RWPE2 (cell line): Measurements from ENCODE around the gene ERMARD.

Experiments
- ATAC-seq: fragments of 200-7000 bp; cut with Tn5 transposase; 3 replicates; pipeline ENCODE4 v1.9.1; 2021; ENCODE audit warnings: low read depth
- DNase-seq: peaks from one replicate; pipeline ENCODE4 v3.0.0-alpha.2; 2020; ENCODE audit warnings: low spot score
- H3K27ac ChIP-seq: fragments of 450-650 bp; 2 replicates; pipeline ENCODE4 v1.5.1; 2017; ENCODE audit warnings: mild to moderate bottlenecking; ENCODE audit not compliant: poor library complexity, severe bottlenecking
- H3K27me3 ChIP-seq: fragments of 250-450 bp; sonication (Bioruptor Pico); 2 replicates; pipeline ENCODE4 v1.5.1; 2021; ENCODE audit warnings: mild to moderate bottlenecking, moderate library complexity; ENCODE audit not compliant: insufficient read depth, poor library complexity, severe bottlenecking
- H3K36me3 ChIP-seq: fragments of 250-450 bp; sonication (Bioruptor Pico); 2 replicates; pipeline ENCODE4 v1.5.1; 2020; ENCODE audit warnings: low read depth, mild to moderate bottlenecking, moderate library complexity
- H3K4me1 ChIP-seq: fragments of 250-450 bp; sonication (Bioruptor Pico); 2 replicates; pipeline ENCODE4 v1.5.1; 2021; ENCODE audit warnings: mild to moderate bottlenecking, moderate library complexity; ENCODE audit not compliant: insufficient read depth, poor library complexity, severe bottlenecking
- H3K4me3 ChIP-seq: fragments of 250-450 bp; sonication (Bioruptor Pico); 2 replicates; pipeline ENCODE4 v1.5.1; 2021; ENCODE audit warnings: mild to moderate bottlenecking, moderate library complexity; ENCODE audit not compliant: severe bottlenecking
- H3K9me3 ChIP-seq: fragments of 250-450 bp; sonication (Bioruptor Pico); 2 replicates; pipeline ENCODE4 v1.5.1; 2021; ENCODE audit warnings: mild to moderate bottlenecking, moderate library complexity; ENCODE audit not compliant: severe bottlenecking
- CTCF ChIP-seq: fragments of 450-650 bp; IDR thresholded peaks from one replicate; pipeline ENCODE4 v1.5.1; 2017; ENCODE audit warnings: mild to moderate bottlenecking, moderate library complexity; ENCODE audit not compliant: poor library complexity, severe bottlenecking

Gene ERMARD

DNA sequence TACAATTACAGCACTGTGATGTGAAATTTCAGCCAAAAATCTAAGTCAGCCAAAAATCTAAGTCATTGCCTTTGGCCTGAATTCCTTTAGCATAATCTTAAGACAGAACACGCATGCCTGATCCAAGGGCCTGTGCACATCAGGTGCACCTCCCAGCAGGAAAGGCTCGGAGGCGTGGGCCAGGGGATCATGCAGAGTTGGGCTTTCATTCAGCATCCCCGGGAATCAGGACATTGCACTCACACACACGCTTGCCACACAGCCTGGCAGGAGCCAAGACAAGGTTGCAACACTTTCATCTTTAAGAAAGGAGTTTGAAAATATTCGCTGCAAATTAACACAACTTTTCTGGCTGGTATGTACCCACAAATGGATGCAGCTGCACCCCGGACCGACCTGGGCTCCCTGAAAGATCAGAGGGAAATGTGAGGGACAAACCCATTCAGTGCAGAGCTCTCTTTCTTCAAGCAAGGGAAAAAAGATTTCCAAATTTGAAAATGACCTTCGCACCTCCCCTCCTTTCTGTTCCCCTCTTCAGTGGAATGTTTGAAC lies 48.8 kb downstream of the ERMARD start:
- ATAC-seq (0 out of 3 replicates have a peak, but pooled peaks have one; percentile 13), DNase-seq (no peak)
- no peaks in the 10 kb centered on the region for H3K36me3 ChIP-seq
- peaks cover 2% of the 10 kb centered on the region for H3K27me3 ChIP-seq
- H3K4me3 ChIP-seq = no peak overlapping the region
- no peaks in the 10 kb centered on the region for H3K9me3 ChIP-seq
- no peak for TF ChIP-seq CTCF
- H3K4me1 ChIP-seq = no peaks in the 10 kb centered on the region
- no peak overlapping the region for H3K27ac ChIP-seq

DNA sequence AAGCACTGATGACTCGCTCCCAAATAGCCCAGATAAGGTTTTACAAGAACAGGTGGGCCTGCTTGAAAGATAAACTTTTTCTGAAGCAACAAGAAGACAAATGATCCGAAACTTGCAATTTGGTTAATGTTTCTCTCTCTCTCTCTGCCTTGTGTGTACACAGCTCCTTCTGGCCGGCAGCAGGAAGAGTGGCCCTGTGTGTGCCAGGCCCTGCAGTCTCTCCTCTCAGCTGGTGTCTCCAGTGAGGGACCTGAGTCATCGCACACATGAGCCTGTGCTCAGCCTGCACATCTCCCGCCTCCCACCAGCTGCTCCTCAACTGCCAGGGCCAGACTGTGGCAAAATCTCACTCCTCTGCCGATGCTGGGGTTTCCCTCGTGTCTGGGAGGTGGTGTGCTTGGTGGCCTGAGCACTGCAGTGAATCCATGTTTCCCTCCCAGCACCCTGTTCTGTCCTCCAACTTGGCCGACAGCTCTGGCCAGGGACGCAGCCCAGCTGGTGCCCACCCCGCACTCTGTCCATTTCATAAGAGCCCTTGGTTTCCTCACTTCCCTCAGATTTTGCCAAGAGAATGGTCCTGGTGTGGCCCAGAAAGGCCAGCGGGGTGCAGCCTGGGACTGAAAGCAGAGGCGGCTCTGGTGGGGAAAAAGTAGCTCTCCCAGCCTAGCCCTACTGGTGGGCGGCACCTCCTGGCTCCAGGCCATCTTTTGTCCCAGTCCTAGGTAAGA lies 49.4 kb downstream of the ERMARD start:
- H3K4me3 ChIP-seq = no peak overlapping the region
- no peak for TF ChIP-seq CTCF
- no peak for DNase-seq
- no peaks in the 10 kb centered on the region for H3K9me3 ChIP-seq
- no peaks in the 10 kb centered on the region for H3K36me3 ChIP-seq
- peaks cover 2% of the 10 kb centered on the region for H3K27me3 ChIP-seq
- H3K27ac ChIP-seq = no peak overlapping the region
- peak; percentile 70 for ATAC-seq
- H3K4me1 ChIP-seq = no peaks in the 10 kb centered on the region

DNA sequence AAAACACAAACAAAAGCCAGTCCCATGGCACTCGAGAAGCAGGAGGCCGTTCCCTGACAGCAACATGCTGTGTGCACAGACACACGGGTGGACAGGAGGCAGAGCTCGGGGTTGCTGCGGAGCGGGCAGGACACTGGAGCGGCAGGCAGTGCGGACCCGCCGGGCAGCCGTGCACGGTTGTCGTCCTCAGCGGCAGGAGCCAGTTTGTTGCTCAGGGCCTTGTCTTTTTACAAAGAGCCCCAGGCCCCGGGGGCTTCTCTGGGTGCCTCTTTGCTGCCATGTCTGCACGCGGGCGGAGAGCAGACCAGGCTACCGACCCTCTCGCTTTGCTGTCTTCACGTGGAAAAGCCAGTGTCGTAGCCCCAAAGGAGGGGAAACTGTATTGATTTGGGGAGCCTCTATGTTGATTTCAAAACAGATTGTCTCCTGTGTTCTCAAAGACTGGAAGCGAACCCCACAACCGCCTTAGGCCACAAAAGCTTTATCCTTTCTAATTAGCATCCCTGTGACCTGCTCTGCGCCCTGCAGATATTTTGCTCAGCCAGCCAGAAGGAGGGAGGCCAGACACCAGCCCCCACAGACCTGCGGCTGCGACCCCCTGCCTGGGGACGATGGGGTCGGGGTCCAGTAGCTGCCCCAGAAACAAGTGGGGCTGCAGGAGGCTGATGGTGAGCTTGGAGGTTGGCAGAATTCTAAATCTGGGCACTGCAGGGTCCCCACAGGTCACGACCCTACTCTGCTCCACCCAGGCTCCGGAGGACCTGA lies 50.2 kb downstream of the ERMARD start:
- H3K4me3 ChIP-seq = no peak overlapping the region
- no peak overlapping the region for H3K27ac ChIP-seq
- TF ChIP-seq CTCF = no peak
- no peaks in the 10 kb centered on the region for H3K4me1 ChIP-seq
- H3K36me3 ChIP-seq = no peaks in the 10 kb centered on the region
- peaks cover 2% of the 10 kb centered on the region for H3K27me3 ChIP-seq
- DNase-seq (no peak), ATAC-seq (no peak)
- no peaks in the 10 kb centered on the region for H3K9me3 ChIP-seq

DNA sequence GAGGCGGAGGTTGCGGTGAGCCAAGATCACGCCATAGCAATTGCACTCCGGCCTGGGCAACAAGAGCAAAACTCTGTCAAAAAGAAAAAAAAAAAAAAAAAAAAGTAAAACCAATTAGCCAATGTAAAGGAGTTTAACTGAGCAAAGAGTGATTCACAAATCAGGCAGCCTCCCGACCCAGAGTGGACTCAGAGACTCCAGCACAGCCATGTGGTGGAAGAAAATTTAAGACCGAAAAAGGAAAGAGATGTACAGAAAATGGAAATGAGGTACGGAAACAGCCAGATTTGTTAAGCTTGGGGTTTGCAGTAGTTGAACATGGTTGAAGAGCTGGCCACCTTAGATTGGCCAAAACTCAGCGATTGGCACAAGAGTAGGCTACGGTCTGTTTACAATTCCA lies 51.4 kb downstream of the ERMARD start:
- Histone ChIP-seq H3K9me3 (no peaks in the 10 kb centered on the region), H3K4me3 (no peak overlapping the region), H3K27ac (no peak overlapping the region), H3K27me3 (peaks cover 2% of the 10 kb centered on the region), H3K4me1 (no peaks in the 10 kb centered on the region), H3K36me3 (no peaks in the 10 kb centered on the region)
- ATAC-seq (no peak), DNase-seq (no peak)
- no peak for TF ChIP-seq CTCF
